AG04449 (cell line): Measurements from ENCODE around the gene GAL3ST1.

Source experiments
- CTCF ChIA-PET: fragments of 350-600 bp; formaldehyde crosslinking; extraction: SDS; loops from one replicate; lab custom pipeline; 2021; ENCODE audit warnings: antibody characterized with exemption; lab: Yijun Ruan, JAX
- POLR2A ChIA-PET: fragments of 400-600, 350-600 bp; formaldehyde crosslinking; extraction: SDS; loops from one replicate; lab custom pipeline; 2020; ENCODE audit warnings: antibody characterized with exemption, inconsistent platforms; lab: Yijun Ruan, JAX
- DNase-seq: peaks from one replicate; pipeline ENCODE4 v3.0.0-alpha.2; 2010; ENCODE audit warnings: low read depth, low spot score
- H3K4me3 ChIP-seq: 2 replicates; pipeline ENCODE4 v1.5.1; 2011; ENCODE audit warnings: low read depth, mild to moderate bottlenecking, control low read depth, low read length
- CTCF ChIP-seq: IDR thresholded peaks from one replicate; pipeline ENCODE4 v1.5.1; 2011; ENCODE audit warnings: mild to moderate bottlenecking, moderate library complexity, low read length, control low read depth, inconsistent platforms; ENCODE audit not compliant: insufficient read depth; ENCODE audit errors: missing control alignments

Gene GAL3ST1

GRCh38 chr22:30523646-30524489 lies 50.6 kb downstream of the GAL3ST1 start:
- TF ChIP-seq CTCF: no peak
- ChIA-PET POLR2A (no interaction called here), CTCF (interaction anchor here (1.7 kb wide), 1 partner anchor 33 kb away, joined by 4 read pairs; no protein-coding TSS in a partner anchor)
- DNase-seq: no peak
- H3K4me3 ChIP-seq: no peak overlapping the region

- TF ChIP-seq CTCF: no peak
- ChIA-PET CTCF (interaction anchor here (1.6 to 2.3 kb wide), 3 partner anchors 10 to 36 kb away, joined by 4 to 7 read pairs (median 5); no protein-coding TSS in a partner anchor), POLR2A (no interaction called here)
- no peak for DNase-seq
- no peak overlapping the region for H3K4me3 ChIP-seq
Measured at GRCh38 chr22:30521368-30522156, 52.9 kb downstream of the GAL3ST1 start.

GRCh38 chr22:30519842-30520425 lies 54.5 kb downstream of the GAL3ST1 start:
- TF ChIP-seq CTCF: no peak
- DNase-seq: no peak
- ChIA-PET CTCF (interaction anchor here (1.6 kb wide), 1 partner anchor 8 kb away, joined by 5 read pairs; no protein-coding TSS in a partner anchor), POLR2A (no interaction called here)
- no peak overlapping the region for H3K4me3 ChIP-seq

GRCh38 chr22:30516731-30517130 lies 57.7 kb downstream of the GAL3ST1 start:
- CTCF ChIA-PET: no interaction called here
- TF ChIP-seq CTCF: no peak
- no peak overlapping the region for H3K4me3 ChIP-seq
- DNase-seq: no peak
- POLR2A ChIA-PET: no interaction called here

- no peak overlapping the region for H3K4me3 ChIP-seq
- DNase-seq: no peak
- ChIA-PET POLR2A (no interaction called here), CTCF (no interaction called here)
- TF ChIP-seq CTCF: no peak
Measured at GRCh38 chr22:30516273-30516672, 58.2 kb downstream of the GAL3ST1 start.

- H3K4me3 ChIP-seq: no peak overlapping the region
- ChIA-PET CTCF (interaction anchor here (0.6 kb wide), 1 partner anchor 85 kb away, joined by 5 read pairs; no protein-coding TSS in a partner anchor), POLR2A (no interaction called here)
Measured at GRCh38 chr22:30514252-30514651, 60.2 kb downstream of the GAL3ST1 start.

More at GRCh38 chr22:30514252-30514651, 60.2 kb downstream of the GAL3ST1 start:
- no peak for DNase-seq
- no peak for TF ChIP-seq CTCF
